Activated CD8-positive, alpha-beta memory T cell treated with anti-CD3 and anti-CD28 coated beads for 48 hours (primary cell): Measurements from ENCODE around the gene LAMA1.

Experiments used
- DNase-seq, 3 experiments: peaks; one replicate each; pipeline ENCODE4 v3.0.0-alpha.2; 2020; ENCODE audit warnings: low read depth in 2 of 3, low spot score in 2 of 3

LAMA1 gene

DNA sequence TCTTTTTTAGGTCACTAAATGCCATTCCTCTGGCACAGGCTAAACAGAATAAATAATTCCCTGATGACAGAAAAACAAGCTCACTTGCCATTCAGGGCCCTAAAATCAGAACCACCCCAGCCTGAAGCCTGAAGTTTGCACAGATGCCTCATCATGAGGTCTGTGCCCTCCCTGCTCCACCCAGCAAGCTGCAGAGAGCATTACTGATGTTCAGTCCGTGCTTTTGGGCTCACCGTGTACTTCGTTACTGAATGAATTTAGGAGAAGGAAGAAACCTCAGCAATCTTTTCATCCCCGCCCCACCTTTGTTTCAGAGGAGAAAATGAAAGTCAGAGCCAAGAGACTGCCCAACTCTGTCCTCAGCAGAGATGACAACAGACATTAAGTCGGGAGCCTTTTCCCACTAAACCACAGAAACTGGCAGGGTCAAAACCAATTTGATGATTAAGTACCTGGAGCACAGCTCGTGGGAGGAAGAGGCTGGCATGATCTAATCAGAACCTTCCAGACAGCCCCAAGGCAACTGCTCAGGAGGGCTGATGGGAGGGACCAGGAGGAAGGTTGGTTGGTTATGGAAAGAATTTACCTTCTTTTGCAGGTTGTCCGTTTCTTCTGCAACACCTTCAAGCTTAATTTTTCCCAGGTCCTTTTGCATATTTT lies 122.7 kb downstream of the LAMA1 start:
- no peak for DNase-seq

DNA sequence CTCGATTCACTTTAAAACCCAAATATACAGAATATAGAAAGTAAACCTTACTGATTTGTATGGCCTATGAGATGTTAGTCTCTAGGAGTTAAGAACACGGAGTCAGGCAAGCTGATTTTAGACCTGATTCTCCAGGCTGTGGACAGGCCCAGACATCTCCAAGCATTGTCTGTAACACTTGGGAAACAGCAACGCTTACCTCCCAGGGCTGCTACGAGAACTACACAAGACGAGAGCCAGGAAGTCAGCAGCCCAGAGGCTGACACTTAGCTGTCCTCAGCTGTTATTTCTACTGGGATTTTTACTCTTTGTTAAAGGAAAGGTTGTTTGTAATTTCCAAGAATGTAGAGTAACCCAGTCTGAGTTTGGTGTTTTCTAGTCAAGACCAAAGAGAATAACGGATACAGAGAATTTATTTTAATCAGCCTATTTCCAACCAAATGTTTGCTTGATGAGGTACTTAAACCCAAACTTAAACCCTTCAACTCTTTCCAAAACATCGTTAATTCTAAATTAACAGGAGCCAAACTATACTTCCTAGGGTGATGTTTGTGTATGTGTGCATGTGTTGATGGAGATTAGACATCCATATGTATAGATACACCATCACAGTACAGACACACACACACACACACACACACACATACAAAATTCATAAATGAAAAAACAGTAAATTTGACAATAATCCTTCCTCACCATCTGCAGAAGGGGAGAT lies 123.4 kb downstream of the LAMA1 start:
- DNase-seq: no peak

DNA sequence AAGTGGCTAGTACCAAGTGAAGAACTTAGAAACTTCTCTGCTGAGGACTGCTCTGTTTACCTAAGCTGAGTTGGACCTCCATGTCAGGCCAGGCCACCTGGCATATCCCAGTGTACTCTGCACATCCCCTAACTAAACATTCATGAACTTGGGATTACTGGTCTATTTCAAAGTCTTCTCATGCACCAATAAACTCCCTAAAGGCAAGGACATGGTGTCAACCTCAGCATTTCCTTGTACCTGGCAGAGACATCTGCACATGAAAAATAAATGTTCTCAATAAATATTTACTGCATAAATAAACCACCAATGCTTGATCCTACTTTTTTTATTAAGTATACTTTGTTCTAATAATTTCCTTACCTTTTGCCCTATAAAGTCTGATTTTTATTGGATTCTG lies 124.8 kb downstream of the LAMA1 start:
- DNase-seq: no peak

DNA sequence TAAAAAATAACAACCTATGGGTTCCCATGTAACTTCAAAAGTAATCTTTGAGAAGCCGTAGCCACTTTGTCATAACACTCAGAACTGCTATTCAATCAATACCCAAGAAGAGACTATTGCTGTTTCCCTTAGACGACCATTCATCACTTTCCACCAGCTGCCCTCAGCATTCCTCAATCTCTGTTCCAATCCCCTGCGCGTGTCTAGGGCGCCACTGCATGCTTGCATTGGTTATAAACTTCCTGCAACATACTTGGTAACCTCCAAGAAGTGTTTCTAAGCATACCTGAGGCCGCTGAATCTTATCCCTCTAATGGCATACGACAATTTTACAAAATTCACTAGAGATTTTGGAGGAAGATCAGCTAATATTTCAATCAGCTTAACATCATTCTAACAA lies 134.2 kb downstream of the LAMA1 start:
- DNase-seq: no peak

DNA sequence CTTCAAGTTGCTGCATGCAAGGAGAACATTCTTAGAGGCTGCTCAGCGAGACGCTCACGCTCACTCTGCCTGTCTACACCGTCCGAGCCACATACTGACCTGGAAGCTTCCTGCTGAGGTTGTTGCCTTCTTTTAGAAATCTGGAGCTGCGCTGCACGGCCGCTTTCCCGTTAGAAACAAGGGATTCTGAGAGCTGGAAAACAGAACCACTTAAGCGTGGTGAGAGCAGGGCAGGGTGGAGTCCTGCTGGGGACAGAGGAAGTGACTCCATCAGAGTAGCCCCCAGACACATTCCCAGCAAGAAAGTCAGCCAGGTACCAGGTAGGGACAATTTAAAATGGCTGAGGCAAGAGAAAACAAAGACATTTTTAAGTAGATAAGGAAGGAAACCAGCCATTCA lies 135.2 kb downstream of the LAMA1 start:
- no peak for DNase-seq

DNA sequence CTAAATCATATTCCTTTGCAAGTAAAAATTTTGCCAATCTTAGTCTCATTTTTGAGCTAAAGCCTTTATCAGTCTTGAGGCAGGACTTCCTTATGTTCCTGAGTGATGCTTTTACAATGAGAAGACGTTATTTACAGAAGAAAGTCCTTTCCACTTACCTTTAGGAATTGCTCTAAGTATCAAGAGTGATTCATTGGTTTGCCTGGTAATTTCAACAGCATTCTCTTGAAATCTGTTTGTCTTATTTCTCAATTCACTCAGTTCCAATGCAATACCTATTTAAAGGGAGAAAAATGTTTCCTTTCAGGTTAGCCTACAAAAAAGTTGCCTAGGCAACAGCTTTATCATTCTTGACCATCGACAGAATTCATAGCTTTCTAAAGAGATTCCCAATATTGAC lies 137.2 kb downstream of the LAMA1 start:
- no peak for DNase-seq

DNA sequence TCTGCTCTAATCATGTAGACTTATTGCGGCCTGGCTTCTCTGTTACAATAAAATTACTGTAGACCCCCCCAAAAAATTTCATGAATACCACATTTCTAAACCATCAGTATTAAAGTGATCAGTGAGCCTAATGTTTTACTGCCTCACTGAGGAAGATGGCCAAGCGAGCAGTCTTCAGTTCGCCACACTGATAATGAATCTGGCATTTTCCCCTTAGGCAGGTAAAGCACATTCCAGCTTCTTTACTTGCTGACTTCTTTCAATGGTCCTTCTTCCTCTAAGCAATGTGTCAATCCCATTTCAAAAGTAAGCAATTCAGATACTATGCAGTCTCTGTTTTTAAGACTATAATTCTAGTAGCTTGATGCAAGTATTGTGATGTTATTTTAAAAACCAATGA lies 137.6 kb downstream of the LAMA1 start:
- DNase-seq: no peak

DNA sequence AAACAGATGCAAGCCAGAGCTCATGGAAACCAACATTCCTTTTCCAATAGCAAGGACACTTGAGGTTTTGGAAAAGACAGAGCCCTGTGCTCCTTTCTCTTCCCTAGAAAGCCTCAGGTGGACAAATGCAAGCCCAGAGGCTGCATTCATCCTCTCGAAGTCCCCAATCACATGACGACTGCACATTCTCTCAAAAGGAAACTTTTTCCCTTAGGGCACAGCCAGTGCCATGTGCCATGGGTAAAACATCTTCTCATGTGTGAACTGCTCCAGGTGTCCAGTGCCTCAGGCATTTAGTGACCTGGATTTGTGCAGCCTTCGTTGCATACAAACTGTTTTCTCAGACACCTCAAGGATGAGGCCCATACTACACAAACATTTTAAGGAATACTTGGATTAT lies 140.7 kb downstream of the LAMA1 start:
- no peak for DNase-seq

DNA sequence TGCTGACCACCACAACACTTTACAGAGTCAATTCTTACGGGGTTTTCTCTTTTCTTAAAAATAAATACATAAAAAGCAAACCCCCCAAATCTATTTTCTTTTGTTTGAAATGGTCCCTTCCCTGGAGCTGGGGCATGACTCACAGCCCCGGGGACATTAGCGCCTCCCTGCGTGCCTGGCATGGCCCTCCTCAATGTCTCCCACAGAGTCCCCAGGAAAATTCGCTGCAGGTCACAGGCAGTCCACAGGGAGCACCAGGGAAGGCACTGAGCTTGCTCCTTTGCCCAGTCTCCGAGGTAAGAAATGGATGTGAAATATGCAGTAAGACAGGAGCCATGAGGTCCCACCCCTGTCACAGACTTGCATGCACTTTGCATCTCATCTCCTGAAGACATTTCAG lies 142.5 kb downstream of the LAMA1 start:
- no peak for DNase-seq

DNA sequence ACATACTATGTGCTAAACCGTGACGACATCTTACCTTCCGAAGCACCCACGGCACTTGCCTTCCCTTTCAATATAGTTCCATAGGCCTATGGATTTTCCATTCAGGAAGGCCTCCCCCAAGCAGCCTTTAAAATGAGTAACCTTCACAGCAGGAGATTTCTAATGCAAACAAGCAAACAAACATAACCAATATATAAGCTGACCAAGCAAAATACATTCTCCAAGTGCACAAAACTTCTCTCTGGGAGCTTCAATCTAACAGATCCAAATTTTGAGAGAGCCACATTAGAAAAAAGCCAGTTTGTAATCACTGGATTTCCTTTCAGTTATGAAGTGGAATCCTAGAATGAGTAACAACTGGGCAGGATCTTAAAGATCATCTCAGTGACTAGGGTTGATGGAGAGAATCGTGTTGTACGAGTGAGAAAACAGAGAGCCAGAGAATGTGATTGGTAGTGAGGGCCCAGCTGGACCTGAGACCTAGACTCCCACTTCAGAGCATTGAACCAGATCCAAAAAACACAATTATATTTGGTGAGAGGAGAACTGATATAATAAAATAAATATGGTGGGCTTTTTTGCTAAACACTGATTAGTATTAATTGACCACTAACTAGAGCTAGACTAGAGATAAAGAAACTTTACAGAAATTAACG lies 145.6 kb downstream of the LAMA1 start:
- DNase-seq: no peak

DNA sequence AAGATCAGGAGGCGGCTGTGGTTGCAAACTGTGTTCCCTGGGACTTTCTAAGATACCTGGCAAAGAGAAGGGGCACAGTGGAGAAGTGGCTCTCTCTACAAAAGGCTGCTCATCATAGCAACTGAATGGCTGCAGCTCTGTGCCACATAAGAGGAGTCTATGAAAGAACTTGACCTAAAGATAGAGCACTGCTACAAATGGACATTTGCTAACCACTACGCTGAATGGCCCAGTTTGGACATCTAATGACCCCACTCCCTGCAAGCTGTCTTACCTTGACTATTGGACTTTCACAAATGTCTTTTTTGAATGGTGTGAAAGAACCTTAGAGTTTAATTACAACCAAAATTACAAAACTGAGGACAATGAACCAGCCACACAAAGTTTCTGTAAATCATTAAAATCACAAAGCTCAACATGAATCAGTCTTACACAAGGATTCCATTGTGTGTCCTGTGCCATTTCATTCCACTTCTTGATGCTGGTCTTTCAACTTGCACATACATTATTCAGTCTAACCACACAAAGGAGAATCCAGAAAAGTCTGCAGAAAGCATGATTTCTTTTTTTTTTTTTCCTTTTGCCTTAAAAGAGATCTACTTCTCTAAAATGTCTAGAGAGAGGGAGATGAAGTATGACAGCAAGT lies 154.0 kb downstream of the LAMA1 start:
- no peak for DNase-seq

DNA sequence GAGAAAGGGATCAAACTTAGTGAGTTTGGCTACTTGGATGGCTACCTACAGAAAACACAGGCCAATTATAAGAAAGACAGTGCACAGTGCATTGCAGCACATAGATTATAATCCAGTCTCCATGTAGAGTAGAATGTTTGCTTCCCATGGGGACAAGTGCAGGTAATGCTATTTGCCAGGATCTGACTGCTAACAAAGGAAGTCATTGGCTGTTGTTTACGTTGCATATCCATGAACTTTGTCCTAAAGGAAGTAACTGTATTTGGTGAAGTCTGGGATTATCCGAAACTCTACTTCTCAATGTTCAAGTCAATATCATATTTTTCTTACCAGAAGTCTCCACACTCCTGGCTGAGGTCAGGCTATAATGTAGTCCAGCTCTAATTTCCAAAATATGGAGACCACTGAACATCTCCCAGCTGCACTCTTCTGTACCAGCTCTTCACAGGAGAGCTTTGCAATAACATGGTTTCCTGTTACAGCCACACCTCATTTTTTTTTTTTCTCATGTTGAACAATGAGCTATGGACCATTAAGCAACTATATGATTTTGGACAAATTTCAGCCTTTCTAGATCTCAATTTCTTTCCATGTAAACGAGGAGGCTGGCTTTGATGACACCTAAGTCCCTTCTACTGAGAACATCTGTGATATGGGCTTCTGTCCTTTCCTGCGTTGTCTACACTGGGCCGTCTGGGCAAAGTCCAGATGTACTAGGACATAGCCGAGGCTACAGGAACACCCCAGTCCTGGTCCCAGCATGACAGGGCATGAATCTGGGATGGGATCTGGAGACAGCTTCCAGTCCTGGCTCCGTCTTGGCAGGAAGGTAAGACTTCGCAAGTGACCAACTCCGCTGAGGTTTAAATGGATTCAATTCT lies 154.8 kb downstream of the LAMA1 start:
- no peak for DNase-seq

DNA sequence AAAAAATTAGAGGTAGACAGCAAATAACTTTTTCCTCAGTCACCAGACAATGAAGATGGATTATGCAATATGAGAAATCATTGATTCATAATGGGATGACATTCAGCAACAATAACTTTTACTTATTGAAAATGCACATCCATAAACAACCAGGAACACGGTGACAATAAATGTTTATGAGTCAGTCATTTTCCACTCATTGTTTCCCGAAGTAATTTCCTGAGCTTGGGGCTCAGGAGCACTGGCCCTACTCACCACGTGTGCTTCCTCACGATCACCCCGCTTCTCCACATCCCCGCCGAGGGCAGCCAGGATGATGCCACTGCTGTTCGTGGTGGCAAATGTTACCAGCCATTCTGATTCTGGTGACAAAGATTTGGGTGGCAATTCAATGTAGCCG lies 156.3 kb downstream of the LAMA1 start:
- no peak for DNase-seq

DNA sequence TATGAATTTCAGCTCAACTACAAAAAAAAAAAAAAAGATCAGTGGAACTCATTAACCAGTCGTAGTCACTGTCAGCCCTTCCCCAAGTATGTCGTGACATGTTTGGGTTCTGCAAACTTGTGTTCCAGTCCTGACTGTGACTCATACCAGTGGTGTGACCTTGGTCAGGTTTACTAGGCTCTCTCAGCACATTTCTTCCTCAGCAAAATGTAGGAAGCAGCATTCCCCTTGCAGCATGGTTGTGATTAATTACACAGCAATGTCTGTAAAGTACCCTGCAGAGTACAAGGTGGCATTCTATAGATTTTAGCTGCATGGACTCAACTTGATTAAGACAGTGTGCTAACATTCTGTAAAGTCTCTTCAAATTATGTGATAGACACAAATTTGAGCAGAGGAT lies 156.9 kb downstream of the LAMA1 start:
- DNase-seq: no peak

DNA sequence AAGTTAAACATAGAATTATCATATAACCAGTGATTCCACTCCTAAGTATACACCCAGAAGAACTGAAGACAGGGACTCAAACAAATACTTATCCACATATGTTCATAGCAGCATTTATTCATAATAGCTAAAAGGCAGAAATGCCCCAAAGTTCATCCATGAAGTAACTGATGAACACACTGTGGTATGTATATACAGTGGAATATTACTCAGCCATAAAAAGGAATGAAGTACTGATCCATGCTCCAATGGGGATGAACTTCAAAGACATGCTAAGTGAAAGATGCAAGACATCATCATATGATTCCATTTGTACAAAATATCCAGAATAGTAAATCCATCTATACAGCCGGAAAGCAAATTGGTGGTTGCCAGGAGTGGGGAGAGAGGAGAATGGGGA lies 157.5 kb downstream of the LAMA1 start:
- DNase-seq: no peak

DNA sequence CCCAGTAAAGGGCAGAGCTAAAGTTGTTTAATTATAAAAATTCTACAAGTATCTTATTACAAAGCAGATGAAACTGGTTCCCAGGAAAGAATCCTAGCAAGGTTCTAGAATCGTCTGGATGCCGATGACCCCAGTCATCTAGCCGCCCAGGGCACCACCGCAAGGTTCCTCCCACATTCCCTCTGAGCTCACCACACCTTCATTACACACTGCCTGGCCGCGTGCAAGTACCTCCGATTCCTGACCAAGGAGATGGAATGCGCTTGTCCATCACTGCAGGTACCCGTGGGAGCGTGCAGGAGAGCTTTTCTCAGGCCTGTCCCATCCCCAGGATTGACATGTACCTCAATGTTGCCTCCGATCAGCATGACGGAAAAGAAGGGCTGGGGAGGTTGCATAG lies 158.5 kb downstream of the LAMA1 start:
- no peak for DNase-seq

DNA sequence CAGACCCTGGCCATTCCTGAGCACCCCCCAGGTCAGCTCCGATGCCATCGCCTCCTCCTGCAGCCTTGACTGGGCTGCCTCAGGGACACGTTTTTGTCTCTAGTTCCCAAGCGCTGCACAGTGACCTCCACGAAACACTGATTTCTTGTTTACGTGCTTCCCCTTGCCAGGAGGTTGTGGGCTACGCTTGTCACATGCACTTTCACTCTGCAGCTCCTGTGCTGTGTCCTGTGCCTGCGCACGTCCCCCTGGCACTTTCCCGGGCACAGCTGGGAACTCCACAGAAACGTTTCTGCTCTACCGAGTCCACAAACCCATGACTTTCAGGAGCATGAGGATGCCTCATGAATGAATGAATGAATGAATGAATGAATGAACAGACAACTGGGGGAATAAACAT lies 160.6 kb downstream of the LAMA1 start:
- no peak for DNase-seq

DNA sequence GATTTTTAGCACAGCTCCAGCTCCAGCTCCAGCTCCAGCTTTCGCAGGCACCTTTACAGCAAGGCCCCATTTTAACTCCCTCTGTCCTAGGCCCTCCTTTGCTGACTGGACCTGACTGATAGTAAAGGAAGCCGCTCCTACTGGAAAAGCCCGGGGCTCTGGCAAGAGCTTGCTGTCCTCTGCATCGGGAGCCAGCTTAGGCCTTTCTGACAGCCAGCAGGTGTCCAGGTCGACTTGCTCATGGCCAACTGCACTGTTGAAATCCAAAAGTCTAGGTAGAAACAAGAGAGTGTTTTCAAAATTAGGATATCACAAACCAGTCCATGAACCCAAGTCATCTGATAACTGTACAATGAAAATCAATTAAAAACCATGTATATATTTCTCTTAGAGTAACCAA lies 161.1 kb downstream of the LAMA1 start:
- DNase-seq: no peak

DNA sequence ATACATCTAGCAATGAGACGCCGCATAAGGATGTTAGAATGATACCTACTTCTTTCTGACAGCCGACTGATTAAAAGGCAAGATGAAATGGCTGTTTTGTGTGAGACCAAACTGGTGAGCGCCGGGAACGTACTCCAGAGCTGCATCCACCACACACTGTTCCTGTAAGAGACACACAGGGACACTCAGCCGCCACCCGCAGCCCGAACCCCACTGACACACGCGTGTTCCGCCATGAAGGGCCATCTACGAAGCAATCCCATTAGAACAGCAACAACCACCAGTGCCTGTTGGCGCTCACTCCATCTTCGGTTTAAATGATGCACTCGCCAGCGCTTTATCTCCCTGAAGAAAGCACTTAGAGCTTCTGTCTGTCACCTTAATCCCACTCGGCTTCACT lies 162.3 kb downstream of the LAMA1 start:
- no peak for DNase-seq

DNA sequence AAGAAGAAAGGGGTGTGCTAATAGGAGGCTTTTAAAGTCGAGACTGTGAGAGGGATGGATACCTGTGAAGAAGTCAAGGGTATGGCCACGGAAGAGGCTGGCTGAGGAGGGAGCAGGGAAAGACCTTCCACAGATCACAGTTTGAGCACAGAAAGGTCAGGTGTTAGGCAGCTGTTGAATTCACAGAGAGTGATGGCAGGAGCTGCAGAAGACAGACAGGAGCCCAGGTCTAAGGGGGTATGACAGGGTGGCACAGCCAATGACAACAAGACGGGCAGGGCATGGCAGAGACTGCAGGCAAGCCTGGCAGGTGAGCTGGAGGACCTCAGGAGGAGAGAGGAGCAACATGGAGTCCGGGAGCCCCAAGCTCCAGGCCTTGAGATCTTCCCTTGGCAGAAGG lies 163.1 kb downstream of the LAMA1 start:
- no peak for DNase-seq
